GDM1 (cell line): ENCODE results near the gene GATA6.
"Not testable (repeated sequence)": the region's sequence is repeated elsewhere in the genome, so short reads cannot be mapped to it uniquely, and the experiment has no call there.

Experiments used
- DNase-seq: peaks from one replicate; lab custom pipeline; 2025; lab: John Stamatoyannopoulos, UW

GATA6 gene

GRCh38 chr18:22182884-22183697 lies 13.7 kb downstream of the GATA6 start:
- no peak for DNase-seq

GRCh38 chr18:22183698-22184170 lies 14.3 kb downstream of the GATA6 start:
- no peak for DNase-seq

GRCh38 chr18:22184573-22184972 lies 15.2 kb downstream of the GATA6 start:
- not testable (repeated sequence) for DNase-seq

GRCh38 chr18:22185273-22185672 lies 15.9 kb downstream of the GATA6 start:
- DNase-seq = no peak

GRCh38 chr18:22185771-22186386 lies 16.5 kb downstream of the GATA6 start:
- no peak for DNase-seq

GRCh38 chr18:22186484-22186971 lies 17.1 kb downstream of the GATA6 start:
- no peak for DNase-seq

GRCh38 chr18:22188559-22189267 lies 19.3 kb downstream of the GATA6 start:
- no peak for DNase-seq

- no peak for DNase-seq
Measured at GRCh38 chr18:22189449-22190166, 20.2 kb downstream of the GATA6 start.

GRCh38 chr18:22191346-22191695 lies 21.9 kb downstream of the GATA6 start:
- no peak for DNase-seq

- no peak for DNase-seq
Measured at GRCh38 chr18:22191923-22192322, 22.5 kb downstream of the GATA6 start.

- DNase-seq = no peak
Measured at GRCh38 chr18:22193466-22193865, 24.1 kb downstream of the GATA6 start.

- no peak for DNase-seq
Measured at GRCh38 chr18:22194151-22194598, 24.8 kb downstream of the GATA6 start.

GRCh38 chr18:22195052-22195451 lies 25.7 kb downstream of the GATA6 start:
- DNase-seq = no peak

GRCh38 chr18:22196943-22197342 lies 27.6 kb downstream of the GATA6 start:
- not testable (repeated sequence) for DNase-seq

GRCh38 chr18:22197668-22198067 lies 28.3 kb downstream of the GATA6 start:
- DNase-seq = no peak

GRCh38 chr18:22198163-22198562 lies 28.8 kb downstream of the GATA6 start:
- no peak for DNase-seq

- no peak for DNase-seq
Measured at GRCh38 chr18:22199005-22199404, 29.6 kb downstream of the GATA6 start.

- no peak for DNase-seq
Measured at GRCh38 chr18:22200611-22201225, 31.3 kb downstream of the GATA6 start.

GRCh38 chr18:22203035-22203434 lies 33.6 kb downstream of the GATA6 start:
- DNase-seq = no peak

- no peak for DNase-seq
Measured at GRCh38 chr18:22203536-22204213, 34.3 kb downstream of the GATA6 start.

GRCh38 chr18:22204214-22204536 lies 34.8 kb downstream of the GATA6 start:
- DNase-seq = no peak
